GM10266 (cell line): ENCODE results near the gene TTC33.

Experiments
- DNase-seq: peaks from one replicate; pipeline ENCODE4 v3.0.0; 2012; ENCODE audit errors: extremely low spot score
- TF ChIP-seq, protein P1 (sequence below): IDR thresholded peaks from 2 replicates; pipeline ENCODE4 v1.5.1; 2012; ENCODE audit warnings: mild to moderate bottlenecking, low read depth; ENCODE audit not compliant: control insufficient read depth, insufficient read depth; ENCODE audit errors: missing control alignments

TTC33 gene

GRCh38 chr5:40622463-40623252, 133.1 kb downstream of the TTC33 start:
- TF ChIP-seq, protein P1, sequence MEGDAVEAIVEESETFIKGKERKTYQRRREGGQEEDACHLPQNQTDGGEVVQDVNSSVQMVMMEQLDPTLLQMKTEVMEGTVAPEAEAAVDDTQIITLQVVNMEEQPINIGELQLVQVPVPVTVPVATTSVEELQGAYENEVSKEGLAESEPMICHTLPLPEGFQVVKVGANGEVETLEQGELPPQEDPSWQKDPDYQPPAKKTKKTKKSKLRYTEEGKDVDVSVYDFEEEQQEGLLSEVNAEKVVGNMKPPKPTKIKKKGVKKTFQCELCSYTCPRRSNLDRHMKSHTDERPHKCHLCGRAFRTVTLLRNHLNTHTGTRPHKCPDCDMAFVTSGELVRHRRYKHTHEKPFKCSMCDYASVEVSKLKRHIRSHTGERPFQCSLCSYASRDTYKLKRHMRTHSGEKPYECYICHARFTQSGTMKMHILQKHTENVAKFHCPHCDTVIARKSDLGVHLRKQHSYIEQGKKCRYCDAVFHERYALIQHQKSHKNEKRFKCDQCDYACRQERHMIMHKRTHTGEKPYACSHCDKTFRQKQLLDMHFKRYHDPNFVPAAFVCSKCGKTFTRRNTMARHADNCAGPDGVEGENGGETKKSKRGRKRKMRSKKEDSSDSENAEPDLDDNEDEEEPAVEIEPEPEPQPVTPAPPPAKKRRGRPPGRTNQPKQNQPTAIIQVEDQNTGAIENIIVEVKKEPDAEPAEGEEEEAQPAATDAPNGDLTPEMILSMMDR = no peak
- DNase-seq = no peak

- TF ChIP-seq, protein P1 = no peak
- no peak for DNase-seq
Observed at GRCh38 chr5:40619421-40619820, 136.3 kb downstream of the TTC33 start.

GRCh38 chr5:40618926-40619325, 136.8 kb downstream of the TTC33 start:
- DNase-seq = no peak
- TF ChIP-seq, protein P1 = no peak

DNA sequence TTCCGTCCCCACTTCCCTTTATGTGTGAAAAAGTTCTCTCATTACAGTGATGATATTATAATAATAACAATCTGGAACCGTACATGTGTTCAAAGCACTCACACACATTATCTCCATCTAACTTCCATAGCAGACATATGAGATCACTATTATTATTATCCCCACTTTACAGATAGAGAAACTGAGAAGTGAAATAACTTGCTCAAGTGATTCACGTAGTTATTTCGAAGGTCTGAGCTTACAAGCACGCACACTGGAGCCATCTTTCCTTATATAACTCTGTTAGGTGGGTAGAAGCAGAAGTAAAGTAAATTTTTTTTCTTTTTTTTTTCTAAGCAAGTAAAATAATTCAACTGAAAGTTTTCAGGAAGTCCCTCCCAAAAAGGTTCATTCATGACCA, 139.0 kb downstream of the TTC33 start:
- TF ChIP-seq, protein P1 = no peak
- DNase-seq = no peak

- TF ChIP-seq, protein P1 = no peak
- no peak for DNase-seq
Observed at GRCh38 chr5:40615586-40616170, 140.1 kb downstream of the TTC33 start.

DNA sequence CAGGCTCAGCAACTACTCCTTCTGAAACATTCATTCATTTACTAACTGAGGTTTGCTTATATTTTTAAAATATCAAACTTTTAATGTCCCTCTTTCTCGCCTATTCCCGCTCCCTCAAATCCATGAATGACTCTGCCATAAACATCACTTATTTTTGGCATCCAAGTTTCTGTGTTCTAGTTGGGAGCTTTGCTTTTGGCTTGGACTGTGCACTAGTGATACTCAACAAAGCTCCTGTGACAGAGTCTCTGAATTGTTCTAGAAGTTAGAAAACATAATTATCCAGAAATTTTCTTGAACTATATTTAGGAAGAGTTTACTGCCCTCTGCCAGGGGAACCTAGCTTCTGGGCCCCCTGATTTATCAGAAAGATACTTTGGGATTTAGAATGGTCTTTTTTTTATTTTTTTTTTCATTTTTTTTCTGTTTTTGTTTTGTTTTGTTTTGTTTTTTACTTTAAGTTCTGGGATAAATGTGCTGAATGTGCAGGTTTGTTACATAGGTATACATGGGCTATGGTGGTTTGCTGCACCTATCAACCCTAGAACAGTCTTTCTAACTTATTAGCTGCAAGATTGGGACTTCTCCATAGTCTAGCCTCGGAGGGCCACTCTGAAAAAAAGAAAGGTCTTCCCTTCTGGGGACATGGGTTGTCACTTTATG, 140.7 kb downstream of the TTC33 start:
- TF ChIP-seq, protein P1 = no peak

GRCh38 chr5:40614466-40614865, 141.3 kb downstream of the TTC33 start:
- no peak for DNase-seq
- TF ChIP-seq, protein P1 = no peak

More for the DNA sequence above, 140.7 kb downstream of the TTC33 start:
- no peak for DNase-seq
